SK-N-SH (cell line): ENCODE data around the gene DIS3L2.

ENCODE experiments used
- EP300 ChIP-seq, 2 experiments: IDR thresholded peaks; 2 replicates each; pipeline versions ENCODE4 v1.4.0 to v1.6.1; 2012; ENCODE audit warnings: borderline replicate concordance in 1 of 2, low read depth in 1 of 2, low read length in 1 of 2
- EZH2phosphoT487 ChIP-seq: fragments of 200-600 bp; sonication (generic); IDR thresholded peaks from 2 replicates; pipeline ENCODE4 v1.6.1; 2017; ENCODE audit warnings: low read depth, mixed run types, mild to moderate bottlenecking, antibody characterized with exemption, moderate library complexity, borderline replicate concordance
- MXI1 ChIP-seq: IDR thresholded peaks from 2 replicates; pipeline ENCODE4 v1.6.1; 2012; ENCODE audit warnings: mild to moderate bottlenecking, low read depth, low read length, improper control_type of control experiment
- POLR2AphosphoS5 ChIP-seq: IDR thresholded peaks from 2 replicates; pipeline ENCODE4 v1.6.1; 2012; ENCODE audit warnings: low read depth, low read length
- RCOR1 ChIP-seq: fragments of 150-350 bp; IDR thresholded peaks from 2 replicates; pipeline ENCODE4 v1.6.1; 2017; ENCODE audit warnings: antibody characterized with exemption, low read length
- SIN3A ChIP-seq: IDR thresholded peaks from 2 replicates; pipeline ENCODE4 v1.6.1; 2012; ENCODE audit warnings: low read depth, mild to moderate bottlenecking, low read length, moderate library complexity, borderline replicate concordance
- YY1 ChIP-seq: IDR thresholded peaks from 2 replicates; pipeline ENCODE4 v1.4.0; 2012; ENCODE audit warnings: low read depth, mild to moderate bottlenecking
- TF ChIP-seq, protein P1 (sequence below): fragments of 200-600 bp; sonication (generic); IDR thresholded peaks from 2 replicates; pipeline ENCODE4 v1.6.1; 2017; ENCODE audit warnings: antibody characterized with exemption, mild to moderate bottlenecking, moderate library complexity
- TF ChIP-seq, protein P2 (sequence below): IDR thresholded peaks from 2 replicates; pipeline ENCODE4 v1.6.1; 2012; ENCODE audit warnings: mild to moderate bottlenecking, low read depth, low read length, moderate library complexity
- TF ChIP-seq, protein P3 (sequence below): fragments of 150-350 bp; IDR thresholded peaks from 2 replicates; pipeline ENCODE4 v1.6.1; 2016; ENCODE audit warnings: mild to moderate bottlenecking, low read depth, low read length
- TF ChIP-seq, protein P4 (sequence below): IDR thresholded peaks from 2 replicates; pipeline ENCODE4 v1.4.0; 2012; ENCODE audit warnings: low read depth, borderline replicate concordance

DNA sequence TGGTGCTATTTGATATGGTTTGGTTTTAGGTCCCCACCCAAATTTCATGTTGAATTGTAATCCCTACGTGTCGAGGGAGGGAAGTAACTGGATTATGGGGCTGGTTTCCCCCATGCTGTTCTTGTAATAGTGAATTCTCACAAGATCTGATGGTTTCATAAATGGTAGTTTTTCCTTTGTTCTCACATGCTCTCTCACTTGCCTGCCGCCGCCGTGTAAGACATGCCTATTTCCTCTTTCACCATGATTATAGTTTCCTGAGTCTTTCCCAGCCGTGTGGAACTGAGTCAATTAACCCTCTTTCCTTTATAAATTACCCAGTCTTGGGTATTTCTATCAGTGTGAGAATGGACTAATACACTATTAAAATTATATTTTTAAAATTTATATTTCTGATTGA, 7.3 kb downstream of the DIS3L2 start:
- TF ChIP-seq, protein P1, sequence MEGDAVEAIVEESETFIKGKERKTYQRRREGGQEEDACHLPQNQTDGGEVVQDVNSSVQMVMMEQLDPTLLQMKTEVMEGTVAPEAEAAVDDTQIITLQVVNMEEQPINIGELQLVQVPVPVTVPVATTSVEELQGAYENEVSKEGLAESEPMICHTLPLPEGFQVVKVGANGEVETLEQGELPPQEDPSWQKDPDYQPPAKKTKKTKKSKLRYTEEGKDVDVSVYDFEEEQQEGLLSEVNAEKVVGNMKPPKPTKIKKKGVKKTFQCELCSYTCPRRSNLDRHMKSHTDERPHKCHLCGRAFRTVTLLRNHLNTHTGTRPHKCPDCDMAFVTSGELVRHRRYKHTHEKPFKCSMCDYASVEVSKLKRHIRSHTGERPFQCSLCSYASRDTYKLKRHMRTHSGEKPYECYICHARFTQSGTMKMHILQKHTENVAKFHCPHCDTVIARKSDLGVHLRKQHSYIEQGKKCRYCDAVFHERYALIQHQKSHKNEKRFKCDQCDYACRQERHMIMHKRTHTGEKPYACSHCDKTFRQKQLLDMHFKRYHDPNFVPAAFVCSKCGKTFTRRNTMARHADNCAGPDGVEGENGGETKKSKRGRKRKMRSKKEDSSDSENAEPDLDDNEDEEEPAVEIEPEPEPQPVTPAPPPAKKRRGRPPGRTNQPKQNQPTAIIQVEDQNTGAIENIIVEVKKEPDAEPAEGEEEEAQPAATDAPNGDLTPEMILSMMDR: no peak
- TF ChIP-seq EP300 (IDR thresholded peaks at IDR 0.05; ENCODE audit: borderline replicate concordance in 1 of 2, low read depth in 1 of 2, low read length in 1 of 2) (no peak), MXI1 (no peak), POLR2AphosphoS5 (no peak), RCOR1 (no peak), EZH2phosphoT487 (no peak), YY1 (no peak), SIN3A (no peak)
- TF ChIP-seq, protein P2, sequence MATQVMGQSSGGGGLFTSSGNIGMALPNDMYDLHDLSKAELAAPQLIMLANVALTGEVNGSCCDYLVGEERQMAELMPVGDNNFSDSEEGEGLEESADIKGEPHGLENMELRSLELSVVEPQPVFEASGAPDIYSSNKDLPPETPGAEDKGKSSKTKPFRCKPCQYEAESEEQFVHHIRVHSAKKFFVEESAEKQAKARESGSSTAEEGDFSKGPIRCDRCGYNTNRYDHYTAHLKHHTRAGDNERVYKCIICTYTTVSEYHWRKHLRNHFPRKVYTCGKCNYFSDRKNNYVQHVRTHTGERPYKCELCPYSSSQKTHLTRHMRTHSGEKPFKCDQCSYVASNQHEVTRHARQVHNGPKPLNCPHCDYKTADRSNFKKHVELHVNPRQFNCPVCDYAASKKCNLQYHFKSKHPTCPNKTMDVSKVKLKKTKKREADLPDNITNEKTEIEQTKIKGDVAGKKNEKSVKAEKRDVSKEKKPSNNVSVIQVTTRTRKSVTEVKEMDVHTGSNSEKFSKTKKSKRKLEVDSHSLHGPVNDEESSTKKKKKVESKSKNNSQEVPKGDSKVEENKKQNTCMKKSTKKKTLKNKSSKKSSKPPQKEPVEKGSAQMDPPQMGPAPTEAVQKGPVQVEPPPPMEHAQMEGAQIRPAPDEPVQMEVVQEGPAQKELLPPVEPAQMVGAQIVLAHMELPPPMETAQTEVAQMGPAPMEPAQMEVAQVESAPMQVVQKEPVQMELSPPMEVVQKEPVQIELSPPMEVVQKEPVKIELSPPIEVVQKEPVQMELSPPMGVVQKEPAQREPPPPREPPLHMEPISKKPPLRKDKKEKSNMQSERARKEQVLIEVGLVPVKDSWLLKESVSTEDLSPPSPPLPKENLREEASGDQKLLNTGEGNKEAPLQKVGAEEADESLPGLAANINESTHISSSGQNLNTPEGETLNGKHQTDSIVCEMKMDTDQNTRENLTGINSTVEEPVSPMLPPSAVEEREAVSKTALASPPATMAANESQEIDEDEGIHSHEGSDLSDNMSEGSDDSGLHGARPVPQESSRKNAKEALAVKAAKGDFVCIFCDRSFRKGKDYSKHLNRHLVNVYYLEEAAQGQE: no peak
- TF ChIP-seq, protein P3, sequence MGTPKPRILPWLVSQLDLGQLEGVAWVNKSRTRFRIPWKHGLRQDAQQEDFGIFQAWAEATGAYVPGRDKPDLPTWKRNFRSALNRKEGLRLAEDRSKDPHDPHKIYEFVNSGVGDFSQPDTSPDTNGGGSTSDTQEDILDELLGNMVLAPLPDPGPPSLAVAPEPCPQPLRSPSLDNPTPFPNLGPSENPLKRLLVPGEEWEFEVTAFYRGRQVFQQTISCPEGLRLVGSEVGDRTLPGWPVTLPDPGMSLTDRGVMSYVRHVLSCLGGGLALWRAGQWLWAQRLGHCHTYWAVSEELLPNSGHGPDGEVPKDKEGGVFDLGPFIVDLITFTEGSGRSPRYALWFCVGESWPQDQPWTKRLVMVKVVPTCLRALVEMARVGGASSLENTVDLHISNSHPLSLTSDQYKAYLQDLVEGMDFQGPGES: no peak
- TF ChIP-seq, protein P4, sequence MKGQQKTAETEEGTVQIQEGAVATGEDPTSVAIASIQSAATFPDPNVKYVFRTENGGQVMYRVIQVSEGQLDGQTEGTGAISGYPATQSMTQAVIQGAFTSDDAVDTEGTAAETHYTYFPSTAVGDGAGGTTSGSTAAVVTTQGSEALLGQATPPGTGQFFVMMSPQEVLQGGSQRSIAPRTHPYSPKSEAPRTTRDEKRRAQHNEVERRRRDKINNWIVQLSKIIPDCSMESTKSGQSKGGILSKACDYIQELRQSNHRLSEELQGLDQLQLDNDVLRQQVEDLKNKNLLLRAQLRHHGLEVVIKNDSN: no peak
